HepG2 (cell line): Measurements from ENCODE around the gene GPR37L1. TPM values are rescaled to one million over a fixed set of nuclear protein-coding genes. Genes with fewer than 3 reads are reported as not detected.
A peak's percentile ranks its signal among the peaks of the same experiment; 100 is the strongest.

Source experiments
- BRCA1 ChIP-seq: sonication (generic); formaldehyde crosslinking; IDR thresholded peaks from 2 replicates; pipeline ENCODE4 v1.4.0; 2020; ENCODE audit warnings: missing genetic modification reagents
- CEBPB ChIP-seq: IDR thresholded peaks from 2 replicates; pipeline ENCODE4 v1.6.1; 2011; ENCODE audit warnings: low read depth, low read length, improper control_type of control experiment, borderline replicate concordance
- CEBPG ChIP-seq: IDR thresholded peaks from 2 replicates; pipeline ENCODE4 v1.6.1; 2016
- ESRRA ChIP-seq: sonication (generic); formaldehyde crosslinking; IDR thresholded peaks from 2 replicates; pipeline ENCODE4 v1.5.1; 2020; ENCODE audit warnings: mild to moderate bottlenecking, low read depth, missing genetic modification reagents
- FOXP4 ChIP-seq: sonication (generic); formaldehyde crosslinking; IDR thresholded peaks from 2 replicates; pipeline ENCODE4 v1.4.0; 2020; ENCODE audit warnings: missing genetic modification reagents
- HDAC2 ChIP-seq: sonication (generic); formaldehyde crosslinking; IDR thresholded peaks from 2 replicates; pipeline ENCODE4 v1.4.0; 2020; ENCODE audit warnings: missing genetic modification reagents
- IKZF4 ChIP-seq: sonication (generic); formaldehyde crosslinking; IDR thresholded peaks from 2 replicates; pipeline ENCODE4 v1.5.1; 2020; ENCODE audit warnings: borderline replicate concordance, mild to moderate bottlenecking, low read depth, missing genetic modification reagents; ENCODE audit errors: not compliant biosample characterization
- KDM4B ChIP-seq: sonication (generic); formaldehyde crosslinking; IDR thresholded peaks from 2 replicates; pipeline ENCODE4 v1.4.0; 2020; ENCODE audit warnings: missing genetic modification reagents
- NFIB ChIP-seq: sonication (generic); formaldehyde crosslinking; IDR thresholded peaks from 2 replicates; pipeline ENCODE4 v1.9.0; 2021; ENCODE audit warnings: missing genetic modification reagents, mild to moderate bottlenecking, borderline replicate concordance
- NR2C2 ChIP-seq: sonication (generic); formaldehyde crosslinking; IDR thresholded peaks from 2 replicates; pipeline ENCODE4 v1.4.0; 2020; ENCODE audit warnings: missing genetic modification reagents, mild to moderate bottlenecking, moderate library complexity, borderline replicate concordance
- SUZ12 ChIP-seq: fragments of 150-350 bp; IDR thresholded peaks from 2 replicates; pipeline ENCODE4 v1.6.1; 2014; ENCODE audit warnings: low read depth, low read length
- ZFP91 ChIP-seq: sonication (generic); formaldehyde crosslinking; IDR thresholded peaks from 2 replicates; pipeline ENCODE4 v1.9.0; 2022; ENCODE audit warnings: missing genetic modification reagents, mild to moderate bottlenecking, borderline replicate concordance
- ZNF30 ChIP-seq: sonication (generic); formaldehyde crosslinking; IDR thresholded peaks from 2 replicates; pipeline ENCODE4 v1.5.0; 2020; ENCODE audit warnings: mild to moderate bottlenecking, missing genetic modification reagents
- ZNF703 ChIP-seq: sonication (generic); formaldehyde crosslinking; IDR thresholded peaks from 2 replicates; pipeline ENCODE4 v1.5.1; 2020; ENCODE audit warnings: missing genetic modification reagents, mild to moderate bottlenecking, moderate library complexity, borderline replicate concordance
- ZSCAN25 ChIP-seq: sonication (generic); formaldehyde crosslinking; IDR thresholded peaks from 2 replicates; pipeline ENCODE4 v1.8.0; 2022; ENCODE audit warnings: mild to moderate bottlenecking, missing genetic modification reagents
- polyA plus RNA-seq, 8 experiments: library from polyadenylated mRNA; depleted of rRNA in 3 of 8; stranded (reverse) in 7 of 8; unstranded in 1 of 8; fragments of >200 nt; fragmentation: Illumina TruSeq in 4 of 8; extraction: Trizol in 4 of 8; gene quantifications; 2 replicates each; pipeline versions ENCODE4 v1.2.1 to v1.2.3, GENCODE V29; 2011 to 2016; ENCODE audit warnings: low read depth in 4 of 8, missing spikeins in 1 of 8, mixed read lengths in 1 of 8; ENCODE audit not compliant: insufficient read depth in 1 of 8
- total RNA-seq, 5 experiments: library from RNA; depleted of rRNA; stranded (reverse); fragments of >200 nt; fragmentation: Illumina TruSeq; extraction: Trizol; gene quantifications; 2 replicates each; pipeline ENCODE4 v1.2.3, GENCODE V29; 2016; ENCODE audit warnings: low read depth in 1 of 5
- TF ChIP-seq, protein P1 (sequence below), 2 experiments: IDR thresholded peaks; 2 replicates each; pipeline ENCODE4 v1.6.1; 2011 to 2012; ENCODE audit warnings: low read length in 2 of 2, borderline replicate concordance in 1 of 2, low read depth in 1 of 2, mild to moderate bottlenecking in 1 of 2, moderate library complexity in 1 of 2
- TF ChIP-seq, protein P2 (sequence below): IDR thresholded peaks from 2 replicates; pipeline ENCODE4 v1.6.1; 2016; ENCODE audit warnings: control low read depth
- TF ChIP-seq, protein P3 (sequence below): sonication (generic); formaldehyde crosslinking; IDR thresholded peaks from 2 replicates; pipeline ENCODE4 v1.5.1; 2020; ENCODE audit warnings: mild to moderate bottlenecking, missing genetic modification reagents, moderate library complexity

The GPR37L1 gene
- total and polyA plus RNA-seq, 2 of the 13 experiments (the other 11 are each of a cell fraction or from before 2014, with no cell fraction given), result 0.13 TPM; not detected in 1

DNA sequence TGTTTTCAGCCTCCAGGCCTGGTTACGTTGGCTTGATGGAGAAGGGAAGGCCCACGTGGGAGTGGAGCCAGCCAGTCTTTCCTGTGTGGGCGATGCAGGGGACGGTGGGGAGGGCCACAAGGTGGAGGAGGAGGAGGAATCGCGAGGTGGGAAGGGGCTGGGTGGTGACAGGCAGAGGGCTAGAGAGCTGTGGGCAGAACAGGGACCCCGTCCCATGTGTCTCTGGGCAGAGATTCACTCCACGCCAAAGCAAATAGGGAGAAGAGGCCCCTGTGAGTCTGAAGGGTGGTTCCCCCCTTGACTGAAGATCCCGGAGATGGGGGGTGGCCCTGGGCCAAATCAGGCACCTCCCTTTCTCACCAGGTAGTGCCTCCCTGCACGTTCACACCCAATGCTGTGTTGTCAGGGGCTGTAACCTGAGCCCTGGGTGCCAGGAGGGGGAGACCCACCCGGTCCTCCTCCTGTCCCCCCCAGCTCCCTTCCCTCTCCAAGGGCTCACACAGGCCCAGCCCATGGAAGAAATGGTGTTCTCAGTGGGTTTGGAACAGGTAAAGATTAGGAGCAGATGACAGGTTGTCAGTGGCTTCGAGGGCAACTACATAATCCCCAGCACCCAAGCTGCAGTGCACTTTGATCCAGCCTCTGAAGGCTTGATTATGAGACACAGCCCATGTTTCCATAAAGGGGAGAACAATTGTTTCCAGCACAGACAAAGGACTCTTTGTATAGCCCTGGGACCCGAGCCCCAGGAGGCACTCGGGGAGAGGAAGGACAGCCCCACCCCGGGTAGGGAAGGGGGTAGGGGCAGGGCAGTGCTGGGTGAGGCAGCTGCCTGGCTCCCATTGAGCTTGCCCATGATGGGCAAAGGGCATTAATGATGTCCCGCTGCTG lies 37.7 kb upstream of the GPR37L1 start (continued):
- TF ChIP-seq, protein P1, sequence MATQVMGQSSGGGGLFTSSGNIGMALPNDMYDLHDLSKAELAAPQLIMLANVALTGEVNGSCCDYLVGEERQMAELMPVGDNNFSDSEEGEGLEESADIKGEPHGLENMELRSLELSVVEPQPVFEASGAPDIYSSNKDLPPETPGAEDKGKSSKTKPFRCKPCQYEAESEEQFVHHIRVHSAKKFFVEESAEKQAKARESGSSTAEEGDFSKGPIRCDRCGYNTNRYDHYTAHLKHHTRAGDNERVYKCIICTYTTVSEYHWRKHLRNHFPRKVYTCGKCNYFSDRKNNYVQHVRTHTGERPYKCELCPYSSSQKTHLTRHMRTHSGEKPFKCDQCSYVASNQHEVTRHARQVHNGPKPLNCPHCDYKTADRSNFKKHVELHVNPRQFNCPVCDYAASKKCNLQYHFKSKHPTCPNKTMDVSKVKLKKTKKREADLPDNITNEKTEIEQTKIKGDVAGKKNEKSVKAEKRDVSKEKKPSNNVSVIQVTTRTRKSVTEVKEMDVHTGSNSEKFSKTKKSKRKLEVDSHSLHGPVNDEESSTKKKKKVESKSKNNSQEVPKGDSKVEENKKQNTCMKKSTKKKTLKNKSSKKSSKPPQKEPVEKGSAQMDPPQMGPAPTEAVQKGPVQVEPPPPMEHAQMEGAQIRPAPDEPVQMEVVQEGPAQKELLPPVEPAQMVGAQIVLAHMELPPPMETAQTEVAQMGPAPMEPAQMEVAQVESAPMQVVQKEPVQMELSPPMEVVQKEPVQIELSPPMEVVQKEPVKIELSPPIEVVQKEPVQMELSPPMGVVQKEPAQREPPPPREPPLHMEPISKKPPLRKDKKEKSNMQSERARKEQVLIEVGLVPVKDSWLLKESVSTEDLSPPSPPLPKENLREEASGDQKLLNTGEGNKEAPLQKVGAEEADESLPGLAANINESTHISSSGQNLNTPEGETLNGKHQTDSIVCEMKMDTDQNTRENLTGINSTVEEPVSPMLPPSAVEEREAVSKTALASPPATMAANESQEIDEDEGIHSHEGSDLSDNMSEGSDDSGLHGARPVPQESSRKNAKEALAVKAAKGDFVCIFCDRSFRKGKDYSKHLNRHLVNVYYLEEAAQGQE (IDR thresholded peaks at IDR 0.05; ENCODE audit: borderline replicate concordance in 1 of 2, low read depth in 1 of 2, low read length in 2 of 2), result no peak
- TF ChIP-seq ZNF703 (CRISPR knock-in tag), result no peak
- no peak; the same call in 1 of the 2 replicates for TF ChIP-seq KDM4B
- peak; percentile 73 for TF ChIP-seq FOXP4 (CRISPR knock-in tag)
- no peak for TF ChIP-seq CEBPG (CRISPR knock-in tag)
- no peak for TF ChIP-seq CEBPB
- no peak for TF ChIP-seq ESRRA
- TF ChIP-seq SUZ12, result no peak
- TF ChIP-seq, protein P2, sequence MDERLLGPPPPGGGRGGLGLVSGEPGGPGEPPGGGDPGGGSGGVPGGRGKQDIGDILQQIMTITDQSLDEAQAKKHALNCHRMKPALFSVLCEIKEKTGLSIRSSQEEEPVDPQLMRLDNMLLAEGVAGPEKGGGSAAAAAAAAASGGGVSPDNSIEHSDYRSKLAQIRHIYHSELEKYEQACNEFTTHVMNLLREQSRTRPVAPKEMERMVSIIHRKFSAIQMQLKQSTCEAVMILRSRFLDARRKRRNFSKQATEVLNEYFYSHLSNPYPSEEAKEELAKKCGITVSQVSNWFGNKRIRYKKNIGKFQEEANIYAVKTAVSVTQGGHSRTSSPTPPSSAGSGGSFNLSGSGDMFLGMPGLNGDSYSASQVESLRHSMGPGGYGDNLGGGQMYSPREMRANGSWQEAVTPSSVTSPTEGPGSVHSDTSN, result 0 out of 2 replicates have a peak, but pooled peaks have one; percentile 9
- TF ChIP-seq NFIB, result no peak
- TF ChIP-seq HDAC2 (CRISPR knock-in tag), result peak; percentile 48
- TF ChIP-seq, protein P3, sequence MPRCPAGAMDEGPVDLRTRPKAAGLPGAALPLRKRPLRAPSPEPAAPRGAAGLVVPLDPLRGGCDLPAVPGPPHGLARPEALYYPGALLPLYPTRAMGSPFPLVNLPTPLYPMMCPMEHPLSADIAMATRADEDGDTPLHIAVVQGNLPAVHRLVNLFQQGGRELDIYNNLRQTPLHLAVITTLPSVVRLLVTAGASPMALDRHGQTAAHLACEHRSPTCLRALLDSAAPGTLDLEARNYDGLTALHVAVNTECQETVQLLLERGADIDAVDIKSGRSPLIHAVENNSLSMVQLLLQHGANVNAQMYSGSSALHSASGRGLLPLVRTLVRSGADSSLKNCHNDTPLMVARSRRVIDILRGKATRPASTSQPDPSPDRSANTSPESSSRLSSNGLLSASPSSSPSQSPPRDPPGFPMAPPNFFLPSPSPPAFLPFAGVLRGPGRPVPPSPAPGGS, result no peak
- TF ChIP-seq IKZF4 (CRISPR knock-in tag), result no peak
- peak; percentile 76; the same call in 1 of the 2 replicates for TF ChIP-seq ZSCAN25
- TF ChIP-seq NR2C2, result no peak
- peak; percentile 84; the same call in 1 of the 2 replicates for TF ChIP-seq ZFP91
- TF ChIP-seq BRCA1 (CRISPR knock-in tag), result no peak
- no peak for TF ChIP-seq ZNF30 (CRISPR knock-in tag)
